ENCODE measurements around the gene PDK1.

PDK1 gene

GRCh38 chr2:172597176-172597842 is 41.4 kb downstream of the PDK1 start:
- no peak for FAIRE-seq
- no peak for TF ChIP-seq POLR2A (IDR thresholded peaks at IDR 0.05; ENCODE audit: low read depth, low read length)
- no peak for DNase-seq (ENCODE audit: insufficient read length, low spot score)

GRCh38 chr2:172599947-172600346 is 44.1 kb downstream of the PDK1 start:
- DNase-seq (ENCODE audit: insufficient read length, low spot score) (no peak), FAIRE-seq (no peak)
- TF ChIP-seq POLR2A (IDR thresholded peaks at IDR 0.05; ENCODE audit: low read depth, low read length) = no peak

GRCh38 chr2:172600557-172601008 is 44.7 kb downstream of the PDK1 start:
- DNase-seq (ENCODE audit: insufficient read length, low spot score) = no peak
- TF ChIP-seq POLR2A (IDR thresholded peaks at IDR 0.05; ENCODE audit: low read depth, low read length) = no peak
- FAIRE-seq = no peak

GRCh38 chr2:172606285-172606684 is 50.4 kb downstream of the PDK1 start:
- DNase-seq (ENCODE audit: insufficient read length, low spot score) (no peak), FAIRE-seq (no peak)
- TF ChIP-seq POLR2A (IDR thresholded peaks at IDR 0.05; ENCODE audit: low read depth, low read length) = no peak

DNA sequence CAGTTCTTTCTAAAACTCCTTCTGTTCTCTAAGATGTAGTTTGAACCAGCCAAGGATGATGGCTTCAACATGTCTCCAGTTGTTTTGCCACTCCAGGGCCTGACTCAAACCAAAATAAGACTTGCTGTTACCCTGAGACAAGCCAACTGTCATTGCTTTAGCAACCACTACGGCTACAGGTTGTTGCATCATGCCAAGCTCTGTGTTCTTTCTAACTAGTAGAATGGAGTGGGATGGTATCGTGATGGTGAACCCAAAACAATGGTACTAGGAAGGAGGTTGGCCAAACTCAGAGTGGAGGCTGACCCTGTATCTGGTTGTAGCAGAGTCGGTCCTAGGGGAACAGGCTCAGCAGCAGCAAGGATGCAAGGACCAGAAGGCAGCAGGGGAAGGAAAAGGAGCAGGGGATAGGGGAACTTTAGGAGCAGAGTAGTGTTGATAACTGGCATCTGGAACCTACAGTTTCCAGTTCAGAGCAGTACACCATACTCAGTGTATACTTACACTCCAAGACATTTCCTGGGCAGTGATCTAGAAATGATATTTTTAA is 51.6 kb downstream of the PDK1 start:
- DNase-seq (ENCODE audit: insufficient read length, low spot score) = no peak
- no peak for FAIRE-seq
- no peak for TF ChIP-seq POLR2A (IDR thresholded peaks at IDR 0.05; ENCODE audit: low read depth, low read length)

DNA sequence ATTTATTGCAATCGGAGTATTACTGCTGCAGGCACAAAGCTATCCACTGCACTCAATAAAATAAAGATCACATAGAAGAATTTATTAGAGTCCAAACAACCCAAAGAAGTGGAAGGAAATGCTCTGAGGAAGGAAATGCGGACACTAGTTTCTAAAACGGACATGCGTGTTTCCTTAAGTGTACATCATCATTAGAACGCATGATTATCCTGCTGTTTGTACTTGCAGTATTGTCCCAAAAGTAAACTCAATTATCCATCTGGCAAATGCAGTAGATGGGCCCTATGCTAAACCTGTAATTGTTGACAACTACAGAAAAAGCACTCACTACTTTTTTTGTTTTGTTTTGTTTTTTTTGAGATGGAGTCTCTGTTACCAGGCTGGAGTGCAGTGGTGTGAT is 53.6 kb downstream of the PDK1 start:
- no peak for TF ChIP-seq POLR2A (IDR thresholded peaks at IDR 0.05; ENCODE audit: low read depth, low read length)
- DNase-seq (ENCODE audit: insufficient read length, low spot score) (no peak), FAIRE-seq (no peak)

GRCh38 chr2:172612051-172612450 is 56.2 kb downstream of the PDK1 start:
- TF ChIP-seq POLR2A (IDR thresholded peaks at IDR 0.05; ENCODE audit: low read depth, low read length) = no peak
- DNase-seq (ENCODE audit: insufficient read length, low spot score) (no peak), FAIRE-seq (no peak)

DNA sequence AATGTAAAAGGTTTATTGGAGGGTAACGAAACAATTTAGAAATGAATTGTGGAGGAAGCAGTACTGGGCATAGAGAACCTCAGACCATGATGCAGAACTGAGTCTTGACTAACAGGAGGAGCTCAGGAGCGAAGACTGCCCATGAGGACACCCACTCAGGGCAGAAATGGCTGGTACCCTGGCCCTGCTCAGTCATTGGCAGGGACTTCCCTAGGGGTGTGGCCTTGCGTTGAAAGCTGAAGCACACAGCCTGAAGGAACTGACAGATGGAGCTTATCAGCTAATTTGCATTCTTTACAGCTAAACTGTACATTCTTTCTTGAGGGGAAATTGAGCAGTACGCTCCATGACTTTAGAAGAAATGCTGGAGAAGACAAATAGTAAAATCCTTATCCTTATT is 57.1 kb downstream of the PDK1 start:
- FAIRE-seq (no peak), DNase-seq (ENCODE audit: insufficient read length, low spot score) (no peak)
- no peak for TF ChIP-seq POLR2A (IDR thresholded peaks at IDR 0.05; ENCODE audit: low read depth, low read length)

DNA sequence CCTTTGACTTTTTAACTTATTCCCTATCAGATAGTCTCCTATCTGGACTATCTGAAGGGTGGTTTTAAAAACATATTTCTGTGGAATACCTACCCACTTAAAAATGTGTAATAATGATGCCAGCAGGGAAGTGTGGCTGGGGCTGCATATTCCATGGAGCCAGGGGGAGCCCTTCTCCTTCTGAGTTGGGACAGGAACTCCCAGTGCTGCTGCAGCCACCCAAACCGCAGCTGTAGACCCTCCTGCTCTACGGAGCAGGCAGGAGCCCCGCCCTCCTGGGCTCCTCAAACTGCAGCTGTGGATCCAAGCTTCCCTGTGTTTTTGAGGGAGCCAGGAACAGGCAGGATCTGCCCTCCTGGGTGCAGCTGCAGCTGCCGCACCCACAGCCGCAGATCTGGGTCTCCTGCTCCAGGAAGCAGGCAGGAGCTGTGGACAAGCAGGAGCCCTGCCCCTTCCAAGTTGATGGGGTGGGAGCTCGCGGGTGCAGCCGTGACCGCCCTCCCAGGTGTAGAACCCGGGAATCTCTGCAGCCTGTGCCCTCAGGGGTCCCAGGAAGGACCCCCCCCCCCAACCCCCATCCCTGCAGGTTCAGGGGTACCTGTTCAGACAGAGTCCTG is 57.8 kb downstream of the PDK1 start:
- DNase-seq (ENCODE audit: insufficient read length, low spot score) (no peak), FAIRE-seq (no peak)
- TF ChIP-seq POLR2A (IDR thresholded peaks at IDR 0.05; ENCODE audit: low read depth, low read length) = no peak

DNA sequence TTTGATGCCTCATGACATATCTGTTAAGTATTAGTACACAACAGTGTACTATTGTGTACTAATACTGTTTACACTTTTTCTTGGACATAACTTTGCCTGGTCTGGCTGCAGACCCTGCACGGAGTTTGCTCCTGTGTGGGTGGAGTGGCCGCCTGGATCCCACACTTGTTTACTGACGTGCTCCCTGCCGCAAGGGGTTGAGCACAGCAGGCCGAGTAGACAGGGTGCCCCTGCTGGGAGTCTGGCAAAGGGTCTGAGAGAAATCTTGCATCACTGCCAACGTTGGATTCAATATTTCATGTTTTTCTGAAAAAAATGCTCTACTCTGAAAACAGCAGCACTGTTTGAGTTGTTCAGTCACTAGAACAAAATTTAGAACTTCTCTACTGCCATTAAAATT is 59.0 kb downstream of the PDK1 start:
- FAIRE-seq (no peak), DNase-seq (ENCODE audit: insufficient read length, low spot score) (no peak)
- no peak for TF ChIP-seq POLR2A (IDR thresholded peaks at IDR 0.05; ENCODE audit: low read depth, low read length)

GRCh38 chr2:172615727-172616261 is 59.9 kb downstream of the PDK1 start:
- TF ChIP-seq POLR2A (IDR thresholded peaks at IDR 0.05; ENCODE audit: low read depth, low read length) = no peak
- FAIRE-seq (no peak), DNase-seq (ENCODE audit: insufficient read length, low spot score) (no peak)

- no peak for TF ChIP-seq POLR2A (IDR thresholded peaks at IDR 0.05; ENCODE audit: low read depth, low read length)
- DNase-seq (ENCODE audit: insufficient read length, low spot score) (no peak), FAIRE-seq (no peak)
These were observed 61.2 kb downstream of the PDK1 start for GRCh38 chr2:172617115-172617514.

DNA sequence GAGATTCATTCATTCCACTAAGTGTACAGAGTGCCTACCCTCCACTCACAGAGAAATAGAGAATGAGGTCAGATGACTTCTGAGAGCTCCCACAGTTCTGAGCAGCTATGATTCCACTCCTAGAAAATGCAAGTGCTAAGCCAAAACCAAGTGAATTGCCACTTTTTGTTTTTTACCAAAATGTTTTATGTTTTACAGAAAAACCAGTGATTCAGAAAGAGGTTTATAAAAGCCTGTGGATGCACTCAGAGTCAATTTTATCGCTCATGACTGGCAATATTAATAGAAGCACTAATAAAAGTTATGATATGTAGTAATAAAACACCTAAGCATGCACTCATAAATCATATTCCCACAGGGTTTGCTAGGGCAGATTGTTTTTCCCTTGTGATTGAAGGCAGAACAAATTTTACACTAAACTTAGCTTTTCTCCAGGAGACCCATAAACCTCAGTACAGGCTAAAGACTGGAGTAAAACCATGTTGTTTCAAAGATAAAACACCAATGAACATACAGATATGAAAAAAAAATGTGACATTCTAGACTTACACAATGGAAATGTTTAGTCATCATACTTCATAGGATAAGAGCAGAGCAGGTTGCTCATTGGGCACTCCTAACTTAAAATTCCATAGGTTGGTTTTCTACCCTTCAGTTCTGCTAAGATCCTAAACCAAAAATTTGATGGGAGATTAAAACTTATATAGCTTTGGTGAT is 67.5 kb downstream of the PDK1 start:
- DNase-seq (ENCODE audit: insufficient read length, low spot score) (no peak), FAIRE-seq (no peak)
- no peak for TF ChIP-seq POLR2A (IDR thresholded peaks at IDR 0.05; ENCODE audit: low read depth, low read length)

DNA sequence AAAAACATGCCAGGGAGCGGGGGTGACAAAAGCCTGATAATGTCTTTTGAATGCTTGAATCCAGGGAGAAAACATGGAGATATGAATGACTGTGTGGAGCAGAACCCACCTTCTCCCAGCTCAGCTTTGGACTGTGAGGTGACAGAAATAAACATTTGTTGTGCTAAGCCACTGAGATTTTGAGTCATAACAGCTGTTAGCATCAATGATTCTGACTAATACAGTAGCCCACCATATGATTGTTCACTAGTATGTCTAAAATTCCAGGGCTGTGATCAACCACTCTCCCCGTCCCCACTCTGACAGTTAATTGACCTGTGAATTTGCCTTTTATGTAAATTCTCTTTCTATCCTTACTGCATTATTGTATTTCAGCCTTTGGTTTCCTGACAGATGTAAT is 69.1 kb downstream of the PDK1 start:
- no peak for TF ChIP-seq POLR2A (IDR thresholded peaks at IDR 0.05; ENCODE audit: low read depth, low read length)
- DNase-seq (ENCODE audit: insufficient read length, low spot score) (no peak), FAIRE-seq (no peak)
